ENCODE data around the gene CADM2.

CADM2 gene

DNA sequence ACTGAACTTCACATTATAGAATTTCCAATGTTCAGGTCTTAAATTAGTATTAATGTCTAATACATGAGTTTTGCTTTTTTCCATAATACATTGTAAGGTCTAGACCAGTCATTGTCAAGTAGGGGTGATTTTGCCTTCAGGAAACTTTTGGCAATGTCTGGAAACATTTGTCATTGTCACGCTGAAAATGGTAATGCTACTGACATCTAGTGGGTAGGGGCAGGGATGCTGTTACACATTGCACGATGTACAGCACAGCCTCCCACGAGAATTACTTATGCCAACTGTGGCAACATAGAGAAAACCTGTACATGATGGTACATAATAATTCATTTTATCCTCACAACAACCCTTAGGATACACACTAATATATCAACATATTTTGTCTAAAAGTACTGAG lies 384.1 kb downstream of the CADM2 start:
- Histone ChIP-seq H3K9me3 (no peaks in the 10 kb centered on the region), H3K36me3 (no peaks in the 10 kb centered on the region), H3K27ac (no peak overlapping the region), H3K4me3 (ENCODE audit: low read depth in 1 of 2, low read length in 1 of 2) (no peak overlapping the region), H3K4me1 (ENCODE audit: control insufficient read depth in 1 of 2, insufficient read depth in 1 of 2, low read depth in 1 of 2, low read length in 1 of 2) (no peaks in the 10 kb centered on the region), H3K27me3 (no peaks in the 10 kb centered on the region)
- TF ChIP-seq, protein P1, sequence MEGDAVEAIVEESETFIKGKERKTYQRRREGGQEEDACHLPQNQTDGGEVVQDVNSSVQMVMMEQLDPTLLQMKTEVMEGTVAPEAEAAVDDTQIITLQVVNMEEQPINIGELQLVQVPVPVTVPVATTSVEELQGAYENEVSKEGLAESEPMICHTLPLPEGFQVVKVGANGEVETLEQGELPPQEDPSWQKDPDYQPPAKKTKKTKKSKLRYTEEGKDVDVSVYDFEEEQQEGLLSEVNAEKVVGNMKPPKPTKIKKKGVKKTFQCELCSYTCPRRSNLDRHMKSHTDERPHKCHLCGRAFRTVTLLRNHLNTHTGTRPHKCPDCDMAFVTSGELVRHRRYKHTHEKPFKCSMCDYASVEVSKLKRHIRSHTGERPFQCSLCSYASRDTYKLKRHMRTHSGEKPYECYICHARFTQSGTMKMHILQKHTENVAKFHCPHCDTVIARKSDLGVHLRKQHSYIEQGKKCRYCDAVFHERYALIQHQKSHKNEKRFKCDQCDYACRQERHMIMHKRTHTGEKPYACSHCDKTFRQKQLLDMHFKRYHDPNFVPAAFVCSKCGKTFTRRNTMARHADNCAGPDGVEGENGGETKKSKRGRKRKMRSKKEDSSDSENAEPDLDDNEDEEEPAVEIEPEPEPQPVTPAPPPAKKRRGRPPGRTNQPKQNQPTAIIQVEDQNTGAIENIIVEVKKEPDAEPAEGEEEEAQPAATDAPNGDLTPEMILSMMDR (IDR thresholded peaks at IDR 0.05), result no peak

DNA sequence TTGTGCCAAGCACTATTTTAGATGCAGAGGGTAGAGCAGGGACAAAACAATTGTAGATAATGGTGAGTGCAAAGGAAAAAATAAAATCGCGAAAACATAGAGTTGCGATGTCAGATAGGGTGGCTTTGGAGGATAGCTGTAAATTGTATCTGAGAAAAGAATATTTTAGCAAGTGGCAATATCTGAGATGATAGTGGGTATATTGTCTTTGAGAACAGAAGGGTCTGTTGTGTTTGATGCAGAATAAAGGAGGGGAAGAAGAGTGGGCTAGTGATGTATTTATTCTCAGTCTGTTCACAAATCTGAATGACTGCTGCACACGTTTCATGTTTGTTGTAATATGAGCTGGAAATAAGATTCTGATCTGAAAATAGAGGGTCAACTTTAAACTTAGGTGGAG lies 396.8 kb downstream of the CADM2 start:
- Histone ChIP-seq H3K36me3 (no peaks in the 10 kb centered on the region), H3K9me3 (no peaks in the 10 kb centered on the region), H3K4me3 (ENCODE audit: low read depth in 1 of 2, low read length in 1 of 2) (no peak overlapping the region), H3K4me1 (ENCODE audit: control insufficient read depth in 1 of 2, insufficient read depth in 1 of 2, low read depth in 1 of 2, low read length in 1 of 2) (no peaks in the 10 kb centered on the region), H3K27me3 (no peaks in the 10 kb centered on the region), H3K27ac (no peak overlapping the region)
- TF ChIP-seq, protein P1 (IDR thresholded peaks at IDR 0.05), result no peak

DNA sequence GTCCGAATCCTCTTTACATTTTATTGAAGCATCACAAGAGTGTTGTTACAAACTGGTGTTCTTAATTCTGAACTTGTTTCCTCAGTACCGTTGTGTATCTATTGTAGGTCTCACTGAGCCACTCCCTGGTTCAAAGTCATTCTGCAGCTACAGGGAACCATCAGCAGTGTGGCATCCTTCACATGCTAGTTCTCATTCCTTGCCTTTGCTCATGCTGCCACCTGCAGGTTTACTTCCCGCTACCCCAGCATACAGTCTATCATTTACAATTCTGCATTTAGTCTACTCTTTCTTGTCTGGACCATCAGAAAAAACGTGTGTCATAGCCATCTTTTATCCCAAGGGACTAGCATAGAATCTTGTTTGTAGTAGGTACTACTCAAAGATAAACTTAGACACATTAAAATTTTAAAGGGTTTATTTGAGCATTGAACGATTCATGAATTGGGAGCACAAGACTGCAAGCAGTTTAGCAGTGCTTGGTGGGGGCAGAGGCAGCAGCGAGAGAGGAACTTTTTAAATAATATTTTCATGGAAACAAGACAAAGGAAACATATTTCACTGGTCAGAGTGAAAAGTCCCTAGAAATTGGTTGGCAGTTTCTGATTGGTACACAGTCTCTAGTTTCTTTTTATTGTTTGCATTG lies 402.1 kb downstream of the CADM2 start:
- no peaks in the 10 kb centered on the region for H3K36me3 ChIP-seq
- no peaks in the 10 kb centered on the region for H3K4me1 ChIP-seq (ENCODE audit: control insufficient read depth in 1 of 2, insufficient read depth in 1 of 2, low read depth in 1 of 2, low read length in 1 of 2)
- no peak overlapping the region for H3K27ac ChIP-seq
- H3K27me3 ChIP-seq, result no peaks in the 10 kb centered on the region
- no peaks in the 10 kb centered on the region for H3K9me3 ChIP-seq
- no peak overlapping the region for H3K4me3 ChIP-seq (ENCODE audit: low read depth in 1 of 2, low read length in 1 of 2)
- TF ChIP-seq, protein P1 (IDR thresholded peaks at IDR 0.05), result no peak

DNA sequence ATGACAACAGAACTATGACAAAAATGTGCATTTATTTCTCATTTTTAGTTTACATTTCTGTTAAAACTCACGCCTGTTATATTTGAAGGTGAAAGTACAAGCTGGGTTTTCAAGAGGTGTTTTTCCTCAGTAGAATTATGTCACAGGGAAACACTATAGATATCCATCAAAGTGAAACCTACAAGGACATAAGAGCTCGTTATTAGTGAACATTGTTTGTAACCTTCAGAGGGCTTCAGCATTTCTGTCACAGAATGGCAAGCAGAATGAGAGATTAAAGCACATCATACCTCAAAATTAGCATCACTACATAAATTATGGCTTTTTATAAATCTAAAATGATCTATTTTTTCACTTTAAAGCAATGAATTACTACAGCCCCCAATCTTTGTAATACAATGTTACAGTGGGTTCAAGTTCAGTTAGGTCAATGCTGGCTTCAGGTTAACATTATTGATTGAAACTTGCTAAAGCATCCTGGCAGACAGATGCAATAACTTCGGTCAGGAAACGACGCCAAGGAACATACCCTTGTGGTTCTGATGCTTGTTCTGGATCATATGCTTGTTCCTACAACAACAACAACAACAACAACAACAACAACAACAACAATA lies 405.6 kb downstream of the CADM2 start:
- TF ChIP-seq, protein P1 (IDR thresholded peaks at IDR 0.05), result no peak

DNA sequence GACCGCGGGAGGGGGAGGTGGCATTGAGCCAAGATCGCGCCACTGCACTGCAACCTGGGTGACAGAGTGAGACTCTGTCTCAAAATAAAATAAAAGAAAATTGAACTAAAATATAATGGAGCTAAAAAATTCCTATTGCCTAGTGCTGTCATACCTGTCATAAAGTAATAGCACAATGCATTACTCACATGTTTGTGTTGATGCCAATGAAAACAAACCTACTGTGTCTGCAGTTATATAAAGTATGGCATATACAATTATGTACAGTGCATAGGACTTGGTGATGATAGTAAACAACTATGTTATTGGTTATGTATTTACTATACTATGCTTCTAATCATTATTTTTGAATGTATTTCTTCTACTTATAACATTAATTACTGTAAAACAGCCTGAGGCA lies 411.6 kb downstream of the CADM2 start:
- H3K36me3 ChIP-seq, result no peaks in the 10 kb centered on the region
- H3K27ac ChIP-seq, result no peak overlapping the region
- TF ChIP-seq, protein P1 (IDR thresholded peaks at IDR 0.05), result no peak
- no peaks in the 10 kb centered on the region for H3K27me3 ChIP-seq
- no peaks in the 10 kb centered on the region for H3K9me3 ChIP-seq
- no peak overlapping the region for H3K4me3 ChIP-seq (ENCODE audit: low read depth in 1 of 2, low read length in 1 of 2)
- H3K4me1 ChIP-seq (ENCODE audit: control insufficient read depth in 1 of 2, insufficient read depth in 1 of 2, low read depth in 1 of 2, low read length in 1 of 2), result no peaks in the 10 kb centered on the region

More for the DNA sequence above, 405.6 kb downstream of the CADM2 start:
- Histone ChIP-seq H3K9me3 (no peaks in the 10 kb centered on the region), H3K27me3 (no peaks in the 10 kb centered on the region), H3K4me1 (ENCODE audit: control insufficient read depth in 1 of 2, insufficient read depth in 1 of 2, low read depth in 1 of 2, low read length in 1 of 2) (no peaks in the 10 kb centered on the region), H3K36me3 (no peaks in the 10 kb centered on the region), H3K27ac (no peak overlapping the region), H3K4me3 (ENCODE audit: low read depth in 1 of 2, low read length in 1 of 2) (no peak overlapping the region)

Data from neutrophil (primary cell).